ENCODE data around the gene AUTS2.

DNA sequence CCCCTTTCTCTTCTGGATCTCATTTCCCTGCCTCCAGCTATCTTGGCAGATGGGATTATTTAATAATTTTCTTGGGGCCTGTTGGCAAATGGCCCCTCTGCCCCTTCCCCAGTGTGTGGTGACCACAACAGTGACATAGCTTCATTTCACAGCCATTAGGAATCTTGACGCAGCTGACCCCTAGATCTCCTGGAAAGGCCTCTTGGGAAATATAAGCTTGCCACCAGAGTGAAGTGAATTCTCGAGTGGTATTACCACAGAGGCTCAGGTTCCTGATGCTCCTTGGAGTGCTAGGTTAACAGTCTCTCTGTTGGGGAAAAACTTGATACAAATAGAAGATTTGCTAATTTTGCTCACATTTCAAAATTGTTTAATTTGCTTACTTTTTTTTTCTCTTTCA is 57.8 kb downstream of the AUTS2 start:
- TF ChIP-seq, protein P1, sequence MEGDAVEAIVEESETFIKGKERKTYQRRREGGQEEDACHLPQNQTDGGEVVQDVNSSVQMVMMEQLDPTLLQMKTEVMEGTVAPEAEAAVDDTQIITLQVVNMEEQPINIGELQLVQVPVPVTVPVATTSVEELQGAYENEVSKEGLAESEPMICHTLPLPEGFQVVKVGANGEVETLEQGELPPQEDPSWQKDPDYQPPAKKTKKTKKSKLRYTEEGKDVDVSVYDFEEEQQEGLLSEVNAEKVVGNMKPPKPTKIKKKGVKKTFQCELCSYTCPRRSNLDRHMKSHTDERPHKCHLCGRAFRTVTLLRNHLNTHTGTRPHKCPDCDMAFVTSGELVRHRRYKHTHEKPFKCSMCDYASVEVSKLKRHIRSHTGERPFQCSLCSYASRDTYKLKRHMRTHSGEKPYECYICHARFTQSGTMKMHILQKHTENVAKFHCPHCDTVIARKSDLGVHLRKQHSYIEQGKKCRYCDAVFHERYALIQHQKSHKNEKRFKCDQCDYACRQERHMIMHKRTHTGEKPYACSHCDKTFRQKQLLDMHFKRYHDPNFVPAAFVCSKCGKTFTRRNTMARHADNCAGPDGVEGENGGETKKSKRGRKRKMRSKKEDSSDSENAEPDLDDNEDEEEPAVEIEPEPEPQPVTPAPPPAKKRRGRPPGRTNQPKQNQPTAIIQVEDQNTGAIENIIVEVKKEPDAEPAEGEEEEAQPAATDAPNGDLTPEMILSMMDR (IDR thresholded peaks at IDR 0.05), result no peak
- TF ChIP-seq, protein P2, sequence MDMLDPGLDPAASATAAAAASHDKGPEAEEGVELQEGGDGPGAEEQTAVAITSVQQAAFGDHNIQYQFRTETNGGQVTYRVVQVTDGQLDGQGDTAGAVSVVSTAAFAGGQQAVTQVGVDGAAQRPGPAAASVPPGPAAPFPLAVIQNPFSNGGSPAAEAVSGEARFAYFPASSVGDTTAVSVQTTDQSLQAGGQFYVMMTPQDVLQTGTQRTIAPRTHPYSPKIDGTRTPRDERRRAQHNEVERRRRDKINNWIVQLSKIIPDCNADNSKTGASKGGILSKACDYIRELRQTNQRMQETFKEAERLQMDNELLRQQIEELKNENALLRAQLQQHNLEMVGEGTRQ (CRISPR knock-in tag; IDR thresholded peaks at IDR 0.05), result no peak
- TF ChIP-seq ZNF121 (CRISPR knock-in tag; IDR thresholded peaks at IDR 0.05) (no peak), JUN (CRISPR knock-in tag; IDR thresholded peaks at IDR 0.05) (no peak), FOXJ3 (CRISPR knock-in tag; IDR thresholded peaks at IDR 0.05; ENCODE audit: borderline replicate concordance) (no peak), NR3C1 (CRISPR knock-in tag; conservative IDR thresholded peaks at IDR 0.05; ENCODE audit: low read depth) (no peak), ZNF232 (CRISPR knock-in tag; IDR thresholded peaks at IDR 0.05) (no peak)
- TF ChIP-seq, protein P3, sequence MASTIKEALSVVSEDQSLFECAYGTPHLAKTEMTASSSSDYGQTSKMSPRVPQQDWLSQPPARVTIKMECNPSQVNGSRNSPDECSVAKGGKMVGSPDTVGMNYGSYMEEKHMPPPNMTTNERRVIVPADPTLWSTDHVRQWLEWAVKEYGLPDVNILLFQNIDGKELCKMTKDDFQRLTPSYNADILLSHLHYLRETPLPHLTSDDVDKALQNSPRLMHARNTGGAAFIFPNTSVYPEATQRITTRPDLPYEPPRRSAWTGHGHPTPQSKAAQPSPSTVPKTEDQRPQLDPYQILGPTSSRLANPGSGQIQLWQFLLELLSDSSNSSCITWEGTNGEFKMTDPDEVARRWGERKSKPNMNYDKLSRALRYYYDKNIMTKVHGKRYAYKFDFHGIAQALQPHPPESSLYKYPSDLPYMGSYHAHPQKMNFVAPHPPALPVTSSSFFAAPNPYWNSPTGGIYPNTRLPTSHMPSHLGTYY (CRISPR knock-in tag; IDR thresholded peaks at IDR 0.05), result no peak
- TF ChIP-seq, protein P4, sequence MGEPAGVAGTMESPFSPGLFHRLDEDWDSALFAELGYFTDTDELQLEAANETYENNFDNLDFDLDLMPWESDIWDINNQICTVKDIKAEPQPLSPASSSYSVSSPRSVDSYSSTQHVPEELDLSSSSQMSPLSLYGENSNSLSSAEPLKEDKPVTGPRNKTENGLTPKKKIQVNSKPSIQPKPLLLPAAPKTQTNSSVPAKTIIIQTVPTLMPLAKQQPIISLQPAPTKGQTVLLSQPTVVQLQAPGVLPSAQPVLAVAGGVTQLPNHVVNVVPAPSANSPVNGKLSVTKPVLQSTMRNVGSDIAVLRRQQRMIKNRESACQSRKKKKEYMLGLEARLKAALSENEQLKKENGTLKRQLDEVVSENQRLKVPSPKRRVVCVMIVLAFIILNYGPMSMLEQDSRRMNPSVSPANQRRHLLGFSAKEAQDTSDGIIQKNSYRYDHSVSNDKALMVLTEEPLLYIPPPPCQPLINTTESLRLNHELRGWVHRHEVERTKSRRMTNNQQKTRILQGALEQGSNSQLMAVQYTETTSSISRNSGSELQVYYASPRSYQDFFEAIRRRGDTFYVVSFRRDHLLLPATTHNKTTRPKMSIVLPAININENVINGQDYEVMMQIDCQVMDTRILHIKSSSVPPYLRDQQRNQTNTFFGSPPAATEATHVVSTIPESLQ (CRISPR knock-in tag; IDR thresholded peaks at IDR 0.05), result no peak
- TF ChIP-seq, protein P5, sequence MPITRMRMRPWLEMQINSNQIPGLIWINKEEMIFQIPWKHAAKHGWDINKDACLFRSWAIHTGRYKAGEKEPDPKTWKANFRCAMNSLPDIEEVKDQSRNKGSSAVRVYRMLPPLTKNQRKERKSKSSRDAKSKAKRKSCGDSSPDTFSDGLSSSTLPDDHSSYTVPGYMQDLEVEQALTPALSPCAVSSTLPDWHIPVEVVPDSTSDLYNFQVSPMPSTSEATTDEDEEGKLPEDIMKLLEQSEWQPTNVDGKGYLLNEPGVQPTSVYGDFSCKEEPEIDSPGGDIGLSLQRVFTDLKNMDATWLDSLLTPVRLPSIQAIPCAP (CRISPR knock-in tag; IDR thresholded peaks at IDR 0.05), result no peak
